Right atrium auricular region (tissue), 2 donors: ENCODE data around the gene SPTB. TPM values are rescaled to one million over a fixed set of nuclear protein-coding genes. Genes with fewer than 3 reads are reported as not detected.
A peak's percentile ranks its signal among the peaks of the same experiment; 100 is the strongest.

Experiments
- DNase-seq: peaks from one replicate; pipeline ENCODE4 v3.0.0-alpha.2; 2019; ENCODE audit warnings: low spot score
- H3K27ac ChIP-seq, 2 donors: fragments of 200-600 bp; sonication (generic); 1 replicate in 1 of 2; 2 replicates in 1 of 2; pipeline ENCODE4 v1.5.1; 2016 to 2019
- H3K27me3 ChIP-seq, 2 donors: fragments of 200-600 bp; sonication (generic); one replicate each; pipeline versions ENCODE4 v1.5.1 to v1.6.0; 2017 to 2019
- H3K36me3 ChIP-seq: fragments of 200-600 bp; sonication (generic); one replicate; pipeline ENCODE4 v1.5.1; 2016
- H3K4me1 ChIP-seq, 2 donors: fragments of 200-600 bp; sonication (generic); one replicate each; pipeline versions ENCODE4 v1.5.1 to v1.6.0; 2017 to 2019
- H3K4me3 ChIP-seq, 2 donors: fragments of 200-600 bp; sonication (generic); 1 replicate in 1 of 2; 2 replicates in 1 of 2; pipeline ENCODE4 v1.5.1; 2017 to 2019; ENCODE audit warnings: mild to moderate bottlenecking in 1 of 2, moderate library complexity in 1 of 2
- H3K9me3 ChIP-seq, 2 donors: fragments of 200-600 bp; sonication (generic); one replicate each; pipeline ENCODE4 v1.5.1; 2019
- CTCF ChIP-seq, 2 donors: fragments of 200-600 bp; sonication (generic); IDR thresholded peaks; one replicate each; pipeline ENCODE4 v1.5.1; 2019; ENCODE audit warnings: antibody characterized with exemption in 2 of 2
- total RNA-seq, 2 donors: library from RNA; depleted of rRNA; stranded (reverse); fragments of >200 nt; gene quantifications; one replicate each; pipeline ENCODE4 v1.1.0, GENCODE V29; 2016

SPTB gene
- total RNA-seq, 2 donors from 2014 or later, result 84.4 to 102 TPM

DNA sequence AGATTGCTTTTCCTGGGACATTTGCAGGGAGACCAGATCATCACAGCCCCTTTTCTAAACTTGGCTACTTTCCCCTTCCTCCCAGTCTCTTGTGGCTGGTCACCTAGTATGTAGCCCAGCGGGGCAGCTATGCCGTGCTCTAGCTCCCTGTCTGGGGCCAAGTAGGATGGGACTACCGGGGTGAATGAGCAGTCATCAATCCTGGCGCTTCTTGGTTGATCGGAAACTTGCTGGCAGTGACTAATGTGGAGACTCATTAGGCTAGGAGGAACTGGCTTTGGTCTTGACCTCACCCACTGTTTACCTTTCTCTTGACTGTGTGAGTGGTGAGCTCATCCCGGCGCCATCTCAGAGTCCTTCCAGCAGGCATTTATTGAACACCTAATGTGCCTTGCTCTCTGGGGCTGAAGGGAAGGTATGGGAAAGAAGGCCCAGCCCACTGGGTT, 159.6 kb downstream of the SPTB start:
- Histone ChIP-seq H3K4me3 (no peak overlapping the region), H3K4me1 (peaks cover 0 to 97% of the 10 kb centered on the region in 2 donors), H3K27ac (peak overlapping the region; percentile 82 to 86), H3K27me3 (no peaks in the 10 kb centered on the region), H3K9me3 (no peaks in the 10 kb centered on the region), H3K36me3 (no peaks in the 10 kb centered on the region)
- no peak for DNase-seq
- TF ChIP-seq CTCF (IDR thresholded peaks at IDR 0.05), result no peak

GRCh38 chr14:64719601-64720000, 160.1 kb downstream of the SPTB start:
- H3K4me1 ChIP-seq, result peaks cover 0 to 97% of the 10 kb centered on the region in 2 donors
- no peak for DNase-seq
- peak overlapping the region; percentile 82 to 86 for H3K27ac ChIP-seq
- H3K4me3 ChIP-seq, result no peak overlapping the region
- no peaks in the 10 kb centered on the region for H3K9me3 ChIP-seq
- no peak for TF ChIP-seq CTCF (IDR thresholded peaks at IDR 0.05)
- H3K27me3 ChIP-seq, result no peaks in the 10 kb centered on the region
- no peaks in the 10 kb centered on the region for H3K36me3 ChIP-seq

DNA sequence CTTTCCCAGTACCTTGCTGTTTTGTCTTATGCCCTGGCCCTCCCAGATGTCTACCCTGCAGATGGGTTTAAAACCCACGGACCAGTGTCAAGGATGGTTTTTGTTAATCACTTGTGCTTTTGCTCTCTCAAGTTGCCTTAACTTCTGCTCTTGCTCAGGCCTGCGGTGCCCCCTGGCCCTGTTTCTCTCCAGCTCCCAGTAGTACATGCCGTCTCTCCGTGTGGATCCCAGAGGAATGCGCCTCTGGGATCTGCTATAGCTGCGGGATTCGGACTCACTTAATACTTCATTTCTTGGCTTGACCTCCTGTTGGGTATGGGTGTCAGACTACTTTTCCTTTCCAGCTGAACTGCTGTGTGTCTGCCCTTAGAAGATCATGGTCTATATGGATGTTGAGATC, 160.9 kb downstream of the SPTB start:
- H3K27ac ChIP-seq, result peak overlapping the region; percentile 82 to 86
- peaks cover 0 to 90% of the 10 kb centered on the region in 2 donors for H3K4me1 ChIP-seq
- H3K9me3 ChIP-seq, result peaks cover 0 to under 1% of the 10 kb centered on the region in 2 donors
- H3K27me3 ChIP-seq, result no peaks in the 10 kb centered on the region
- peak in 1 of 2 donors; percentile 18 for TF ChIP-seq CTCF (IDR thresholded peaks at IDR 0.05)
- no peak for DNase-seq
- no peak overlapping the region for H3K4me3 ChIP-seq
- H3K36me3 ChIP-seq, result no peaks in the 10 kb centered on the region

- H3K4me3 ChIP-seq, result no peak overlapping the region
- H3K27me3 ChIP-seq, result no peaks in the 10 kb centered on the region
- H3K27ac ChIP-seq, result peak overlapping the region; percentile 82 to 86
- H3K9me3 ChIP-seq, result peaks cover 0 to 6% of the 10 kb centered on the region in 2 donors
- TF ChIP-seq CTCF (IDR thresholded peaks at IDR 0.05), result no peak
- peaks cover 0 to 82% of the 10 kb centered on the region in 2 donors for H3K4me1 ChIP-seq
- no peak for DNase-seq
- H3K36me3 ChIP-seq, result no peaks in the 10 kb centered on the region
Observed at GRCh38 chr14:64717870-64718269, 161.8 kb downstream of the SPTB start.

- DNase-seq, result no peak
- H3K36me3 ChIP-seq, result no peaks in the 10 kb centered on the region
- H3K9me3 ChIP-seq, result peaks cover 0 to 6% of the 10 kb centered on the region in 2 donors
- H3K4me3 ChIP-seq, result peak overlapping the region; percentile 27 to 44
- peak overlapping the region; percentile 82 to 86 for H3K27ac ChIP-seq
- no peaks in the 10 kb centered on the region for H3K27me3 ChIP-seq
- no peak for TF ChIP-seq CTCF (IDR thresholded peaks at IDR 0.05)
- H3K4me1 ChIP-seq, result peaks cover 0 to 69% of the 10 kb centered on the region in 2 donors
Observed at GRCh38 chr14:64715628-64716412, 163.9 kb downstream of the SPTB start.
